ENCODE measurements around the gene DNAJC24.

DNAJC24 gene

GRCh38 chr11:31387379-31387778 is 17.7 kb downstream of the DNAJC24 start:
- CTCF ChIA-PET = interaction anchor here (1.2 kb wide), 1 partner anchor 147 kb away, joined by 3 read pairs; no protein-coding TSS in a partner anchor

GRCh38 chr11:31397239-31397834 is 27.7 kb downstream of the DNAJC24 start:
- H3K36me3 ChIP-seq (ENCODE audit: control insufficient read depth in 2 of 2, insufficient read depth in 1 of 2, low read length in 2 of 2) = no peaks in the 10 kb centered on the region
- no peaks in the 10 kb centered on the region for H3K9me3 ChIP-seq (ENCODE audit: control insufficient read depth, insufficient read depth, low read depth, low read length)
- TF ChIP-seq ZNF354C (tag by site-specific recombination; IDR thresholded peaks at IDR 0.05; ENCODE audit: borderline replicate concordance, low read depth) = no peak
- TF ChIP-seq, protein P1, sequence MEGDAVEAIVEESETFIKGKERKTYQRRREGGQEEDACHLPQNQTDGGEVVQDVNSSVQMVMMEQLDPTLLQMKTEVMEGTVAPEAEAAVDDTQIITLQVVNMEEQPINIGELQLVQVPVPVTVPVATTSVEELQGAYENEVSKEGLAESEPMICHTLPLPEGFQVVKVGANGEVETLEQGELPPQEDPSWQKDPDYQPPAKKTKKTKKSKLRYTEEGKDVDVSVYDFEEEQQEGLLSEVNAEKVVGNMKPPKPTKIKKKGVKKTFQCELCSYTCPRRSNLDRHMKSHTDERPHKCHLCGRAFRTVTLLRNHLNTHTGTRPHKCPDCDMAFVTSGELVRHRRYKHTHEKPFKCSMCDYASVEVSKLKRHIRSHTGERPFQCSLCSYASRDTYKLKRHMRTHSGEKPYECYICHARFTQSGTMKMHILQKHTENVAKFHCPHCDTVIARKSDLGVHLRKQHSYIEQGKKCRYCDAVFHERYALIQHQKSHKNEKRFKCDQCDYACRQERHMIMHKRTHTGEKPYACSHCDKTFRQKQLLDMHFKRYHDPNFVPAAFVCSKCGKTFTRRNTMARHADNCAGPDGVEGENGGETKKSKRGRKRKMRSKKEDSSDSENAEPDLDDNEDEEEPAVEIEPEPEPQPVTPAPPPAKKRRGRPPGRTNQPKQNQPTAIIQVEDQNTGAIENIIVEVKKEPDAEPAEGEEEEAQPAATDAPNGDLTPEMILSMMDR (tag by site-specific recombination; IDR thresholded peaks at IDR 0.05) = peak; percentile 32; the same call in 1 of the 2 replicates
- TF ChIP-seq ZNF654 (tag by site-specific recombination; IDR thresholded peaks at IDR 0.05; ENCODE audit: low read depth) = peak; percentile 66
- no peak for TF ChIP-seq ATF2 (tag by site-specific recombination; IDR thresholded peaks at IDR 0.05; ENCODE audit: low read depth)
- TF ChIP-seq ZNF202 (tag by site-specific recombination; IDR thresholded peaks at IDR 0.05; ENCODE audit: borderline replicate concordance) = no peak
- TF ChIP-seq, protein P2, sequence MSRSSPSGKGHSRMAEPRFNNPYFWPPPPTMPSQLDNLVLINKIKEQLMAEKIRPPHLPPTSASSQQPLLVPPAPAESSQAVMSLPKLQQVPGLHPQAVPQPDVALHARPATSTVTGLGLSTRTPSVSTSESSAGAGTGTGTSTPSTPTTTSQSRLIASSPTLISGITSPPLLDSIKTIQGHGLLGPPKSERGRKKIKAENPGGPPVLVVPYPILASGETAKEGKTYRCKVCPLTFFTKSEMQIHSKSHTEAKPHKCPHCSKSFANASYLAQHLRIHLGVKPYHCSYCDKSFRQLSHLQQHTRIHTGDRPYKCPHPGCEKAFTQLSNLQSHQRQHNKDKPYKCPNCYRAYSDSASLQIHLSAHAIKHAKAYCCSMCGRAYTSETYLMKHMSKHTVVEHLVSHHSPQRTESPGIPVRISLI (tag by site-specific recombination; IDR thresholded peaks at IDR 0.05) = peak; percentile 83
- TF ChIP-seq ELK4 (IDR thresholded peaks at IDR 0.05; ENCODE audit: borderline replicate concordance, low read depth, low read length) = no peak
- ChIA-PET POLR2A (no interaction called here), CTCF (interaction anchor here (0.7 to 3.5 kb wide), 16 partner anchors 8 to 1556 kb away, joined by 3 to 22 read pairs (median 3); no protein-coding TSS in a partner anchor)
- H3K4me3 ChIP-seq (ENCODE audit: low read depth, low read length) = no peak overlapping the region
- H3K27ac ChIP-seq (ENCODE audit: extremely low read depth, low read depth, low read length) = no peak overlapping the region
- no peaks in the 10 kb centered on the region for H3K4me1 ChIP-seq (ENCODE audit: control insufficient read depth, insufficient read depth, low read length)

More at GRCh38 chr11:31387379-31387778, 17.7 kb downstream of the DNAJC24 start:
- no peaks in the 10 kb centered on the region for H3K9me3 ChIP-seq (ENCODE audit: control insufficient read depth, insufficient read depth, low read depth, low read length)
- TF ChIP-seq, protein P3, sequence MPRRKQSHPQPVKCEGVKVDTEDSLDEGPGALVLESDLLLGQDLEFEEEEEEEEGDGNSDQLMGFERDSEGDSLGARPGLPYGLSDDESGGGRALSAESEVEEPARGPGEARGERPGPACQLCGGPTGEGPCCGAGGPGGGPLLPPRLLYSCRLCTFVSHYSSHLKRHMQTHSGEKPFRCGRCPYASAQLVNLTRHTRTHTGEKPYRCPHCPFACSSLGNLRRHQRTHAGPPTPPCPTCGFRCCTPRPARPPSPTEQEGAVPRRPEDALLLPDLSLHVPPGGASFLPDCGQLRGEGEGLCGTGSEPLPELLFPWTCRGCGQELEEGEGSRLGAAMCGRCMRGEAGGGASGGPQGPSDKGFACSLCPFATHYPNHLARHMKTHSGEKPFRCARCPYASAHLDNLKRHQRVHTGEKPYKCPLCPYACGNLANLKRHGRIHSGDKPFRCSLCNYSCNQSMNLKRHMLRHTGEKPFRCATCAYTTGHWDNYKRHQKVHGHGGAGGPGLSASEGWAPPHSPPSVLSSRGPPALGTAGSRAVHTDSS (tag by site-specific recombination; IDR thresholded peaks at IDR 0.05) = no peak
- TF ChIP-seq ZNF777 (tag by site-specific recombination; IDR thresholded peaks at IDR 0.05; ENCODE audit: borderline replicate concordance) (no peak), YY2 (tag by site-specific recombination; IDR thresholded peaks at IDR 0.05) (no peak), ZNF37A (tag by site-specific recombination; IDR thresholded peaks at IDR 0.05) (no peak), ZNF24 (tag by site-specific recombination; IDR thresholded peaks at IDR 0.05) (no peak), ZNF223 (tag by site-specific recombination; IDR thresholded peaks at IDR 0.05) (no peak), ZNF529 (tag by site-specific recombination; IDR thresholded peaks at IDR 0.05; ENCODE audit: insufficient replicate concordance) (no peak), ZNF792 (tag by site-specific recombination; IDR thresholded peaks at IDR 0.05) (no peak)
- TF ChIP-seq, protein P4, sequence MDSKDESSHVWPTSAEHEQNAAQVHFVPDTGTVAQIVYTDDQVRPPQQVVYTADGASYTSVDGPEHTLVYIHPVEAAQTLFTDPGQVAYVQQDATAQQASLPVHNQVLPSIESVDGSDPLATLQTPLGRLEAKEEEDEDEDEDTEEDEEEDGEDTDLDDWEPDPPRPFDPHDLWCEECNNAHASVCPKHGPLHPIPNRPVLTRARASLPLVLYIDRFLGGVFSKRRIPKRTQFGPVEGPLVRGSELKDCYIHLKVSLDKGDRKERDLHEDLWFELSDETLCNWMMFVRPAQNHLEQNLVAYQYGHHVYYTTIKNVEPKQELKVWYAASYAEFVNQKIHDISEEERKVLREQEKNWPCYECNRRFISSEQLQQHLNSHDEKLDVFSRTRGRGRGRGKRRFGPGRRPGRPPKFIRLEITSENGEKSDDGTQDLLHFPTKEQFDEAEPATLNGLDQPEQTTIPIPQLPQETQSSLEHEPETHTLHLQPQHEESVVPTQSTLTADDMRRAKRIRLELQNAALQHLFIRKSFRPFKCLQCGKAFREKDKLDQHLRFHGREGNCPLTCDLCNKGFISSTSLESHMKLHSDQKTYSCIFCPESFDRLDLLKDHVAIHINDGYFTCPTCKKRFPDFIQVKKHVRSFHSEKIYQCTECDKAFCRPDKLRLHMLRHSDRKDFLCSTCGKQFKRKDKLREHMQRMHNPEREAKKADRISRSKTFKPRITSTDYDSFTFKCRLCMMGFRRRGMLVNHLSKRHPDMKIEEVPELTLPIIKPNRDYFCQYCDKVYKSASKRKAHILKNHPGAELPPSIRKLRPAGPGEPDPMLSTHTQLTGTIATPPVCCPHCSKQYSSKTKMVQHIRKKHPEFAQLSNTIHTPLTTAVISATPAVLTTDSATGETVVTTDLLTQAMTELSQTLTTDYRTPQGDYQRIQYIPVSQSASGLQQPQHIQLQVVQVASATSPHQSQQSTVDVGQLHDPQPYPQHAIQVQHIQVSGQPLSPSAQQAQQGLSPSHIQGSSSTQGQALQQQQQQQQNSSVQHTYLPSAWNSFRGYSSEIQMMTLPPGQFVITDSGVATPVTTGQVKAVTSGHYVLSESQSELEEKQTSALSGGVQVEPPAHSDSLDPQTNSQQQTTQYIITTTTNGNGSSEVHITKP (tag by site-specific recombination; IDR thresholded peaks at IDR 0.05) = no peak
- no peak overlapping the region for H3K4me3 ChIP-seq (ENCODE audit: low read depth, low read length)
- no peak overlapping the region for H3K27ac ChIP-seq (ENCODE audit: extremely low read depth, low read depth, low read length)
- H3K36me3 ChIP-seq (ENCODE audit: control insufficient read depth in 2 of 2, insufficient read depth in 1 of 2, low read length in 2 of 2) = peaks cover 0 to 8% of the 10 kb centered on the region in 2 experiments; a peak in 1 of 3 replicates
- H3K4me1 ChIP-seq (ENCODE audit: control insufficient read depth, insufficient read depth, low read length) = no peaks in the 10 kb centered on the region
- POLR2A ChIA-PET = no interaction called here
